ENCODE data around the gene AREL1.

AREL1 gene

DNA sequence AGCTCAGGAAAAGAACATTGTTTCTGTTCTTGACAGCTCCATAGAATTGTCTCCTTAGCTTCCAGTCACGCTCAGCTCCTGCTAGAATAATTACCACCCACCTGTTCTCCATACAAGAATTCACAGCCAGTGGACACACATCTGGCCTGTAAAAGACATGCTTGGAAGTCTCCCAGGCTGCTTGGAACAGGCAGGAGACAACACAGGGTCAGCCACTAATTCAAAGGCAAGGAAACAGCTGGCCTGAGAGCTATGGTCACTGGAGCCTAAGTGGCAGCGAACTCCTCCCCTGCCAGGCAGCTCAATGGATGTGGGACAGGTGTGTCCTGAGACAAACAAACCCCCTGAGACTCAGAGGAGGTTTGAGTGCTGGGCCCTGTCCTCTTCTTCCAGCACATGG lies 77.9 kb downstream of the AREL1 start:
- no peak for FAIRE-seq

DNA sequence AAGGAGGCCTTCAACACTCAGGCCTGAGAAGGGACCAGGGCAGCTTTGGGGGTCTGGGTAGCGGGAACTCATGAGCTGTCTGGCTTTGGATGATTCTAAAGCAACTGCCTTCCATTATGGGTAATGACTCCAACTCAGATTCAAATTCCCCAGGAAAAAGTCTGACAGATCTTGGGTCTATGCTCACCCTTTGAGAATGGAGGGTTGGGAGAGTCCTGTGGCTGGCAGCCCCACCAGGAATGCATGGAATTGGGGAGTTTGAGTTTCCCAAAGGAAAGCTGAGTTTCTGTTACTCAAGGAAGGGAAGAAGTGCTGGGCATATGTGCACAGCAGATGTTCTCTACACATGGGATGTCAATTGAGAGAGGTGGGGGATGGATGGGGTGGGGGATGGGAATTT lies 78.4 kb downstream of the AREL1 start:
- no peak for FAIRE-seq

DNA sequence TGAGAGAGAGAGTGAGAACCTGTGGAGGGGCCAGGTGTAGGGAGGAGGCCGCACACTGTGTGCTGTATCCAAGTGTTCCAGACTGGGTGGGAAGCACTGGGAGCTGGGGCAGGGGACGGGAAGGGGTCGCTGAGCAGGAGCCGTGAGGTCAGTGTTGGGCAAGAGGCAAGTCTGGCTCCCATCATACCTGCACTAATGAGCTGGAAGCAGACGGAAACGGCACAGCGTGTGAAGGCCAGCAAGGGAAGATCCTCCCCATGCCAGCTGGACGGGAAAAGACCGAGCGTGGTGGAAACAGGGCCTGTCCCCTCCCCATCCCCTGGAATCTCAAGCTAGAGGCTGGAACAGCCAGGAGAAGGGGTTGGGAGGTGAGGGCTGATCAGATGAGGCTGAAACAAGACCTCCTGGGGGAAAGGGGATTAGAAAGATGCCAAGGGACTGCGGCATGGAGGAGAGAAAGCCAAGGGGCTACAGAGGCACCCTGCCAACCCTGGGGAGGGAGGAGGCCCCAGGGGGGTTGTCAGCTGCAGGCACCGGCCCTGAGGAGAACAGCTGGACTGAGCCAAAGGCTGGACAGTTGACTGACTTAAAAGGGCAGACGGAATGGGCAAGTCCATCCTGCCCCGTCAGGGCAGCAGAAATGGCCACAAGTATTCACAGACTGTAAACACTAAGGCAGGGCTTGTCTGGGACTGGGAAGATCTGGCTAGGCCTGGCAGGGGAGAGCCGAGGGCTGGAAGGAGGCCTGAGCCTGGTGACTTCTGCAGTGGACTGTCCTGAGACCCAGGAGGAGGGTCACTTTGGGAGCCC lies 81.8 kb downstream of the AREL1 start:
- no peak for FAIRE-seq

DNA sequence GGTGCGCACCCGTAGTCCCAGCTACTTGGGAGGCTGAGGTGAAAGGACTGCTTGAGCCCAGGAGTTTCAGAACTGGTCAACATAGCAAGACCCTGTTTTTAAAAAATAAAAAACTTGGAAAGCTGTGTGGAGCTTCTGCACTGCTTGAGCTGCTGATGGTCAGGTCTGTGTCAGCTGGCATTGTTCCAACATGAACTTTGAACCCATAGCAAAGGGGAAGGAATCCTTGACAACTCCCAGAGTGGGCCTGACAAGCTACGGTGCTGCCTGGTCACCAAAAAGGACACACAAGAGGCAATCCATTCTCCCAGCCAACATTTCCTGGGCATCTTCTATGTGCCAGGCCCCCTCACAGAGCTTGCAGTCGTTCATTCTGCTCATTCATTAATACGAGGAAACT lies 84.5 kb downstream of the AREL1 start:
- FAIRE-seq, result no peak

DNA sequence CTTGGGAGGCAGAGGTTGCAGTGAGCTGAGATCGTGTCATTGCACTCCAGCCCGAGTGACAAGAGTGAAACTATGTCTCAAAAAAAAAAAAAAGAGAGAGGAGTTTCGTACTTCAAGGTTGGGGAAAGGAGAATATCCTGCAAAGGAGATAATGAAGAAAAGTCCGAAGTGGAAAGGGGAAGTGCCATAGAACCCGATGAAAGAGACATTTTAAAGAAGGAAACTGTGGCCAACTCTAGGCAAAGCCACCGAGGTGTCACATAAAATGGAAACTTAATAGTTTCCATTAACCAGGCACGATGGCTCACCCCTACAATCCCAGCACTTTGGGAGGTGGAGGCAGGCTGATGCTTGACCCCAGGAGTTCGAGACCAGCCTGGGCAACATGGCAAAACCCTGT lies 85.8 kb downstream of the AREL1 start:
- no peak for FAIRE-seq

DNA sequence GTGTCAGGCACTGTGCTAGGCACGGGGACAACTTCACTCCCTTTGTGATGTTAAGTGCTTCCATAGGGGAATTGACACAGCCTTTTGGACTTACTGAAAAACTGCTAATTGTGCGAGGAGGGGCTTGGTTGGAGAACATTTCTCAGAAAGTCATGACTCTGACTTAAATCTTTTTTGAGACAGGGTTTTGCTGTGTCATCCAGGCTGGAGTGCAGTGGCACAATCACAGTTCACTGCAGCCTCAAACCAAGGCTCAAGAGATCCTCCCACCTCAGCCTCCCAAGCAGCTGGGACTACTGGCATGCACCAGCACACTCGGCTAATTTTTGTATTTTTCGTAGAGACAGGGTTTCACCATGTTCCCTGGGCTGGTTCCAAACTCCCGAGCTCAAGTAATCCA lies 90.6 kb downstream of the AREL1 start:
- no peak for FAIRE-seq

DNA sequence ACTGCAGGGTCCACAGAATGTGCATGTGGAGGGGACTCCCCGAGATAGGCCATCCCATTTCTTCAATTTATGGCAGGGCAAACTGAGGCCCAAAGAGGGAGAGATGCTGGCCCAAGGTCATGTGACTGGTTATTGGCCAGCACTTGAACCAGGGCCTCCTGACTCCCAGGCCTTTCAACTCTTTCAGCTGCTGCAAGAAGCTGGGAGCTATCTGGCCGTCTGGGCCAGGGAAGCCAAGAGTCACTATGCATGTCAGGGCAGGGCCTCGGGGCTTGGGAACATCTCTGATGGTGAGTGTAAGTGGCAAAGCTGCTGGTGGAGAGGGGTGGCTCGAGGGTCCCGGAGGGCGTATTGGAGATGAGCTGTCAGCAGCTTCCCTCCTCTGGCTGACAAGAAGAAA lies 91.3 kb downstream of the AREL1 start:
- no peak for FAIRE-seq

DNA sequence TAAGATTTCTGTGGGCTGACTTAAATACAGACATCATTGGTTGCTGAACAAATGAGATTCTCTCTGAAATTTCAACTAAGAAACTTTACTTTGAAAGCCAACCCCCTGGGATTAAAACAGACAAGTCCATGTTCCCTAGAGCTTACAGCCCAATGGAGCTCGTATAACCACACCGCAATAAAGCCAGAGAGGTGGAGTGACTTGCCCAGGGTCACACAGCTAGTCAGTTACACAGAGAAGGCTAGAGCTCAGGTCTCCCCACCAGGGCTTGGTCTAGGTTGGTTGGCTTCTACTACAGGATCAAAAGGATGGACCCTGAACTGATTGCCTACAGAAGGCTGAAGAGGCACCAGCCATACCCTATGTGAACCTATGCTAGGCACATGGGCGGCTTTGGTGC lies 92.0 kb downstream of the AREL1 start:
- FAIRE-seq, result no peak

DNA sequence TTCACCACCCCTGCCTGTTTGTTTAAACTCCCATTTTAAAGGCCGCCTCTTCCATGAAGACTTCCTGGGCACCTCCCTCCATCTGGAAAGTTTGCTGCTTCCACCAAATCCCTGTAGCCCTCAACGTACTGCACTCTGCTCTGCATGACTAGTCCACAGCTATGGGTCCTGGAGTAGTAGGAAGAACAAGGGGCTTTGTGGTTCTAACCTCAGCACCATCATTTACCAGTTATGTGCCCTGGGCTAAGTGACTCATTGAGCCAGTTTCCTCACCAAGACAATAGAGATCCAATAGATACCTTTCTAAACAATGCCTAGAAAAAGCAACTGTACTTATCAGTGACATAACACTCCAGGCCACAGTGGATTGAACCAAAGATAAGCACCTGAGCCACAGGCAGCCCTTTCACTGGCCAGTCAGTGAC lies 92.4 kb downstream of the AREL1 start:
- no peak for FAIRE-seq

DNA sequence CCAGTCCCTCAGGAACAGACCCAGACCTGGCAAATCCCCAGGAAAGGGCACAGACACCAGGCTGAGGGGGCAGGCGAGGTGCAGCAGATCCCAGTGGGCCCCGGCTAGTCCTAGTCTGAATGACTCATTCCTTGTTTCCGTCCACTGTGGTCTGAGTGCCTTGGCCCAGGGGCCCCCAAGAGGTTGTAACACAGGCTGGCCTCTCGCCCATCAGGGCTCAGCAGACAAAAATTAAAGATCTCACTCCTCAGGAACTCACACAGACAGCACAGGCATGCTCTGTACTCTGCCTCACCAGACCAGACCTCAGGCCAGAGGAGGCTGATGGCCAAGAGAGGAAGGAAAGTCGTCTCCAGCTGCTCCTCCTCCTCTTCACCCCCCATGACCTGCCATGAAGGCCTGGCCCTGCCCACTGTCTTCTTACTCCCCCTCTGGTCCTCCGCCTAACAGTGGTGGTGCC lies 93.2 kb downstream of the AREL1 start:
- FAIRE-seq, result no peak

DNA sequence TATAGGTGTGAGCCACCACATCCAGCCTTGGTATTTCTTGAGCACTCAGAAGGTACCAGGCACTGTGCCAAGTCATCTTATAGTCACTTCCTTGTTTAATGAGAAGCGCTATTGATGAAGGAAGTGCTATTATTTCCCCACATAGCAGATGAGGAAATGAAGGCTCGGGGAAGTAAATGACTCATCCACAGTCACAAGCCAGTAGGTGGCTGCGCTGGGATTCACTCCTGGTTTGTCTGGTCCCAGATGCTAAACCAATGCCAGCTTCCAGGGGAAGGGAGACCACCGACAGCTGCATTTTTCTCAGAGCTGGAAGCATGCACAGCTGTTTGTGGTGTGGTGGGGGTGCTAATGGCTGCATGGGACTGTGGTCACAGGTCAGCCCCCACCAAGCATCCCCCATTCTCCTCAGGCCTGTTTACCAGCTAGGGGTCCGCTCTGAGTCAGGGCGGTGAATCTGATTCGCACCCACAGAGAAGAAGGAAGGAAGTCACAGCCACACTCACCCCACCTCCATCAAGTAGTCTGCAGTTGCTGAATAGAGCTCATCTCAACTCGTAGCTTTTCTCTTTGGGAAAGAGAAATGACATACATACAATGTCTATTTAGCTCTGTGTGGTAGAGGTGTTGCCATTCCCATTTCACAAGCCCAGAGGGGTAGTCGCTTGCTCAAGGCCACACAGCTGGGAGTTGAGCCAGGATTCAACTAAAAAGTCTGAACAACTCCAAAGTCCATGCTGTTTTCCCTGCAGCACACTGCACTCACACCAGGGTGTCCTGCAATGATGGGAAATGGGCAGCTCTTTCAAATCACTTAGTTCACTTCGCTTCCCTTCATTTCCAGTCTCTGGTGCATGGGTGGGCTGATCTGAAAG lies 94.6 kb downstream of the AREL1 start:
- no peak for FAIRE-seq

DNA sequence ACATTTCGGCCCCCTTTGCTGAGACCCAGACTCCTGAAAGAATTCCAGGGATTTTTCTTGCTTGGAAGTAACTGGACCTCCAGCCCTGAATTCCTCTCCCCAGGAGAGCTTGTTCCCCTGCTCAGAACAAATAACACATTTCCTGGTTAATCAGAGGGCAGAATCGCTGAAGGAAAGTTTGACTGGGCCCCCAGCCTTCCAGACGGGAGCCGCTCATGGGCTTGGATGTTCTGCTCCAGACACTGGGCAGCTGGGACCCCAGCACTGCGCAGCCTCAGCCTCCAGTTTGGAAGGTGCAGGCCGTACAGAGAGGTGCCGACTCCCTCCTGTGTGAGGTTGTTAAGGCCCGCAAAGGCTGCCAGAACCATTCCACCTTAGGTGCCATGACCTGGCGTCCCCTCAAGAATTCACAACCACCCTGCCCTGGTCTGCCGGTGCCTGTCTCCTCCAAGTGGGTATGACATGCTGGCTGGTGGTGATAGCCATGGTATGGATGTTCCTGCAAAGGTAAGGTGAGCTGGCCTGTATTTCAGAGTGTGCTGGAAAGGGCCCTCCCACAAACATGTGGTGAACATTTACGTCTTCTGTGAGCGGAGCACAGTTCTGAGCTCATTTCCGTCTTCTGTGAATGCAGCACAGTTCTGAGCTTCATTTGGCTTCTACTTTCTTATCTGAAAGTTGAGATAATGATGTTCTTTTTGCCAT lies 95.7 kb downstream of the AREL1 start:
- no peak for FAIRE-seq

DNA sequence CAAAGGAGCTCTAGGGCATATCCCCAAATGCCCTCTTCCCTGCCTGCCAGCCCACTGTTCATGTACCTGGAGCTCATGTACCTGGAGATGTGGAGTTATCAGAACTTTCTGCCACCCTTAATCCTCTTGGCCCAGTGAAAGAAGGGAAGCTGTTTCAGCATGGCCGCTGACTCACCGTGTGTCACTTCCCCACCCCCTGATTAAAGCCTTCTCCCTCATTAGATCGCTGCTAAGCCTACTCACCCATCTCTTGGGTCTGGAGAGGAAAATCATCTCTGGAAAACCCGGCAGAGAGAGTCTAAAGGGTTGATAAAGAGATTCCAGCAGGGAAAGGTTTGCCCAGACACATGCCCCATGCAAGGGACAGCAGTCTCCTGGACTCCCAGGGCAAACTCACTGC lies 96.4 kb downstream of the AREL1 start:
- no peak for FAIRE-seq

DNA sequence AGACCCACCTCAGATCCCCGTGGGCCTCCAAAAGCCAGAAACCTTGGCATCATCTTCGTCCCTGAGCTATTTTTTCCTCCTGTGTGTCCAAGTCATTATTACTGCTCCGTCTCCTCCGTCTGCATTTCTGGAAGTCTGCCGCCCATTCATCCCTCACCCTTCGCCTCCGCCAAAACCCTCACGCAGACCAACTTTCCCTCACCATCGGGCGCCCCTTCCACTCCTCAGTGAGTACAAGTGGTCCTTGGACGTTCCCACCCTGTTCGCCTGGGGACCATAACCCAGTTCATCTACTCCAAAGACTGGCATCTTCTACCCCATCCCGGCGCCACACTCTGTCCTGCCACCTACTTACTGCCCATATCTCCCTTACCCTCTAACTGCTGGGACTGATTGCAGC lies 97.1 kb downstream of the AREL1 start:
- FAIRE-seq, result no peak

DNA sequence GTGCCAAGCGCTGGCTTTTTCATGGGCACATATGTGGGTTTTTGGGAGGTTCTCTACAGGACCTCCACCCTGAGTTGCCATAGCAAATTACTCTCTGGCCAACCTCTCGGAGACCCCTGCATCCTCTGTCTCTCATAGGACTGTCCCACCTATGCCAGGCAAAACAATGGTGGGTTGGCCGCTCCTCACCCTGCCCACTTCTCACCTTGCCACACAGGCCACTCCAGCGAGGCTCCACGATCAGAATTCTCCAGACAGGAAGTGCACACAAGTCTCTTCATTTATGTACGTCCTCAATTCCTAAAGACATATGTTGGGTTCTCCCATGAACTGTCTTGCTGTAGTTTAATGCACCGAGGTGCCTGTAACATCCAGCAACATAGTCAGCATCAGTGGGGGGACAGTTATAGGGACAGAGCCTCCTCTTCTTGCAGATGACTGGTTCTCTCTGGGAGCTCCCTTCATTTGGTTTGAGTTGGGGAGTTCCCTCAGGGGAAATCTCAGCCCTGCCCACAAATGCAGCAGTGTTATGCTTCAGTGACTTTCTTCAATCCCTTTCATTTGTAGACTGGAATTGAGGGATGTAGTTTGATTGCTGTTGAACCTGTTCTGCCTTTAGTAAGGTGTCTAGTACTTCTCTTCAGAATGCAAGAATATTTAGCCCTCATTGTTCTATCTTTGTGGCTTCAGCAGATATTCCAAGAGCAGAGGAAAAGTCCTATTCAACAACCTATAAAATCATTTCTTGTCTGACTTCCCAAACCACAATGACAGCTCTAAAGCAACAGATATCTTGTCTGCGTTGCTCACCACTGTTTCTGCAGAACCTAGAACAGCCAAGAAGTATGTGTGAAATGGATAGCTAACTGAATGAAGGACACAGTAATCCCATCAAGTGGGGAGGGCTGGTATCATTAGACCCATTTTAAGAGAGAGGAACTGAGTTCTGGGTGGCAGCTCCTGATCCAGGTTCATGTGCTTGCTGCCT lies 98.1 kb downstream of the AREL1 start:
- FAIRE-seq, result no peak

DNA sequence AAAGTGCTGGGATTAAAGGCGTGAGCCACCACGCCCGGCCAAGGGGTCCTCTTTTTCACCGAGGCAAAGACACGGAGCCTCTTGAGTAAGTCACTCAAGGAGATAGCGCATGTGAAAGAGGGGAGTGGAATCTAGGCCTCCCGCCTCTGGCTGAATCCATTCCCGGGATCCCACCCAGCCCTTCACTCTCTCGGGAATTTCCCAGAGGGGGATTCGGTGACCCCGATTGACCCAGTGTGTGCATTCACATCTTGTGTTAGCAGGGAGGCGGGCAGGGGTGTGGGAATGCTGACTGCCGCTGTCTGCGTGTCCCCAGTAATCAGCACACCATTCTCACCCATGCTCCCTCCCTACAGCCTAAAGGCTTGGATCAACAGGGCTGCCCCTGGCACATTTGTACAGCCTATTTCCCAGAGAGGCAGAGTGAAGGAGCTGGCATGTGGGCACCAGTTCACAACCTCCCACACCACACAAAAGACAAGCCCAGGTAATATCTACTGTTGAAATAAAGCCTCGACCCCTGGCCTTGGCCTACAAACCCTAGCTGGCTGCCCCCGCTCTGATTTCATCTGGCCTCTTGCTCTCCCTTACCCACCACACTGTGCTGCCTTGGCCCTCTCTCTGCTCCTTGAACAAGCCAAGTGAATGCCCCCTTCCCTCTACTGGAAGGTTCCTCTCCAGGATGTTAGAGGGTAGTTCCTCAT lies 99.5 kb downstream of the AREL1 start:
- no peak for FAIRE-seq

DNA sequence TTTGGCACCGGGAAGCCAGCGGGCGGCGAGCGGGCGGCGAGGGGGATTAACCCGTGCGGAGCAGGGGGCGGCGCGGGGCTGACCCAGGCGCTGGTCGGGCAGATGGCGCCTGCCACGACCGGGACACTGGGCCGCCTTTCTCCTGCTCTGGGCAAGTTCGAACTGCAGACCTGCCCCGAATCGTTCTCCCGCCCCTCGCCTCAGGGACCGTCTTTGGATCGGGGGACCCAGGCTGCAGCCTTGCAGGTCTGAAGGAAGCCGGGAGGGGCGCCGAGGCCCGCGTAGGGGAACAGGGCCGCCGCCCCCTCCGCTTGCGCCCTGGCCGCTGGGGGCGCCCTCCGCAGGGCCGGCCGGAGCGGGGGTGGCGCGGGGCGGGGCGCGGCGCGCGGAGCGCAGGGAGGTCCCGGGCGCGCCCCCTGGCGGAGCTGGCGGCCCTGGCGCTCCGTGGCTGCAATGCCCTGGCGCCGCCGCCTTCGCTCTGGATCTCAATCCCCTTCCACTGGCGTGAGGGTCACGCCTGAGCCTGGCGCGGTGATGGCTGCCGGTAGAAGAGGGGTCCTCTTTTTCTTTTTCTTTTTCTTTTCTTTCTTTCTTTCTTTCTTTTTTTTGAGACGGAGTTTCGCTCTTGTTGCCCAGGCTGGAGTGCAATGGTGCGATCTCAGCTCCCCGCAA lies 100.4 kb downstream of the AREL1 start:
- FAIRE-seq, result no peak

DNA sequence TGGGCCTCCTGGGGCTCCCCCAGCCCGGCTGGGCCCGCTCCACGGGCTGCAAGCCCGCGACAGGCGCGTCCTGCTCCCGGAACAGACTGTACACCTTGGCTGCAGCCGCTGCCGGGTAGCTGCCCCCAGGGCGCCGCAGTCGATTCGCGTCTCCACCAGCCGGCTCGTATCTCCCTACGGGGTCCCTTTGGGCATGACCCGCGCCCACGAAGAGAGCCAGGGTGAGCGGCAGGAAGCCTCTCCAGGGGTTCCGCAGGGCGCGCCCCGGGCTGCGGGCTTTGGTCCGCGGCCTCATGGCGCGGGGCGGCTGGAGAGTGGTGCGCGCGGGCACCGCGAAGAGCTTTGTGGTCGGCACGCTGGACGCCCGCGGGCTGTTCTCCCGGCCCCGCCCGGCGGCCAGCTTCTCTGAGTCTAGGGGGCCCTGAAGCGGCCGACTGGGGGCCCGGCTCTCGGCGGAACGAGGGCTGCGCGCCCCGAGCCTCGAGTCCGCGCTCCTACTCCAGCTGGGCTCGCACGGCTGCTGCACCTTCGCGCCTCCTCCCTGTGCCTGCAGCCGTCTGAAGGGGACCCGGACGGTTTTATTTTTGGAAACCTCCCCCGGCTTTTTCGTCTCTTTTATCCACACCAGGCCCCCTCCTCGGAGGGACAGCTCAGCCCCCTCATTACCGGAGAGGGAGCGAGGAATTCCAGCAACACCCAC lies 101.1 kb downstream of the AREL1 start, which contains the start of gene LTBP2:
Gene LTBP2, minus strand, starts transcription at position 588 of the 700 bp plus-strand sequence. Its CDS starts 293 bp downstream, at position 295.
- no peak for FAIRE-seq

All from A204.1 (cell line).